ENCODE data around the gene LY6G6D. TPM values are rescaled to one million over a fixed set of nuclear protein-coding genes. Genes with fewer than 3 reads are reported as not detected.

LY6G6D gene
- total and polyA plus RNA-seq, 12 donors, result not detected

DNA sequence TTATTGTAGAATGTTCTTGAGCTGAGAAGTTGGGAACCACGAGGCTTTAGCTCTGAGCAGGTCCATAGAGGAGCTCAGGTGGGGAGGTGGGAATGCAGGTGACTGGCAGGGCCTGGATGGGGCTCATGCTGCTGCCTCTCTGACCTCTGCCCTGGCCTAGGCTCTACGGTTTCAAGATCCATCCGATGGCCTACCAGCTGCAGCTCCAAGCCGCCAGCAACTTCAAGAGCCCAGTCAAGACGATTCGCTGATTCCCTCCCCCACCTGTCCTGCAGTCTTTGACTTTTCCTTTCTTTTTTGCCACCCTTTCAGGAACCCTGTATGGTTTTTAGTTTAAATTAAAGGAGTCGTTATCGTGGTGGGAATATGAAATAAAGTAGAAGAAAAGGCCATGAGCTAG, 45.5 kb upstream of the LY6G6D start, which contains the start of gene LY6G5B:
LY6G5B (plus strand) TSS at position 301 of the 400 bp plus-strand sequence. CDS start 975 bp downstream, outside the sequence.
- ATAC-seq (no peak), DNase-seq (no peak)
- WGBS, 2 donors, result 83 to 85% methylated on average over 8 of the region's 8 CpGs
- no peaks in the 10 kb centered on the region for H3K9me3 ChIP-seq
- H3K27me3 ChIP-seq, result no peaks in the 10 kb centered on the region
- peaks cover 0 to 26% (median 14%) of the 10 kb centered on the region in 9 donors for H3K4me1 ChIP-seq
- intact Hi-C loops (cut with DNase I), result loop anchor here in 3 of 10 donors (5.0 to 10.0 kb wide), 5 partner anchors 127 to 1745 kb away; partner anchors contain the start of genes CFB (in 1 of the 3), CUTA (in 1 of the 3), DDX39B (in 1 of the 3) and PHF1 (in 1 of the 3)
- H3K4me3 ChIP-seq, result no peak within 1 kb of the TSS
- no peak within 1 kb of the TSS for H3K27ac ChIP-seq
- no peak for TF ChIP-seq CTCF (IDR thresholded peaks at IDR 0.05)
- peaks cover 0 to 76% (median 53%) of the 10 kb centered on the region in 9 donors for H3K36me3 ChIP-seq

- 79 to 86% methylated on average over 4 of the region's 4 CpGs for WGBS, 2 donors
- Histone ChIP-seq H3K27me3 (no peaks in the 10 kb centered on the region), H3K36me3 (peaks cover 0 to 42% (median 10%) of the 10 kb centered on the region in 9 donors), H3K9me3 (no peaks in the 10 kb centered on the region), H3K4me3 (no peak overlapping the region), H3K4me1 (peaks cover 5 to 14% (median 12%) of the 10 kb centered on the region in 9 donors), H3K27ac (no peak overlapping the region)
- TF ChIP-seq CTCF (IDR thresholded peaks at IDR 0.05), result no peak
- ATAC-seq, result no peak
- no peak for DNase-seq
- intact Hi-C loops (cut with DNase I), result loop anchor here in 3 of 10 donors (5.0 to 10.0 kb wide), 3 partner anchors 161 to 276 kb away; partner anchors contain the start of gene CFB (in 1 of the 3)
Measured at GRCh38 chr6:31676322-31676903, 38.7 kb upstream of the LY6G6D start.

DNA sequence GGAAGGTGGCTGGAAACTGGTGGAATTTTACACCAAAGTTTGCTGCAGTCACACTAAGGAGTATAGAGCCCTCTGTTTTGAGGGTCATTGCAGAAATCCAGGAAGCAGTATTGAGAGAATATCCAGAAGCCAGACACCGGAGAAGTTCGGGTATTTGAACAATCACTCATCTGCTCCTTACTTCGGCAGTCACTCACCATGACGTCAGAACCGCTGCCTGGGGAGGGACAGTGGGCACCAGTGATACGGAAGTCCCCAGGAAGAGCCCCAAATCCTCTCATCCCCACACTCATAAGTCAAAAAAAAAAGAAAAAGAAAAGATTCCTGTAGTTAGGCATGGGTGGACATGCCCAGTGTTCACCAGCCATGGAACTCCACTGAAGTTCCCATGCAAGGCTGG, 38.2 kb upstream of the LY6G6D start:
- ATAC-seq (no peak), DNase-seq (no peak)
- peaks cover 5 to 18% (median 15%) of the 10 kb centered on the region in 9 donors for H3K4me1 ChIP-seq
- H3K27ac ChIP-seq, result no peak overlapping the region
- intact Hi-C loops (cut with DNase I), result loop anchor here in 3 of 10 donors (5.0 to 10.0 kb wide), 3 partner anchors 160 to 275 kb away; partner anchors contain the start of gene CFB (in 1 of the 3)
- H3K4me3 ChIP-seq, result no peak overlapping the region
- no peaks in the 10 kb centered on the region for H3K9me3 ChIP-seq
- H3K36me3 ChIP-seq, result peaks cover 0 to 37% (median 5%) of the 10 kb centered on the region in 9 donors
- TF ChIP-seq CTCF (IDR thresholded peaks at IDR 0.05), result no peak
- 65 to 69% methylated on average over 6 of the region's 6 CpGs for WGBS, 2 donors
- no peaks in the 10 kb centered on the region for H3K27me3 ChIP-seq

- ATAC-seq (no peak), DNase-seq (no peak)
- intact Hi-C loops (cut with DNase I), result loop anchor here in 3 of 10 donors (5.0 to 10.0 kb wide), 3 partner anchors 159 to 274 kb away; partner anchors contain the start of gene CFB (in 1 of the 3)
- no peak for TF ChIP-seq CTCF (IDR thresholded peaks at IDR 0.05)
- no peak overlapping the region for H3K4me3 ChIP-seq
- H3K4me1 ChIP-seq, result peaks cover 5 to 22% (median 17%) of the 10 kb centered on the region in 9 donors
- H3K9me3 ChIP-seq, result no peaks in the 10 kb centered on the region
- WGBS, 2 donors, result 78% methylated on average over 8 of the region's 8 CpGs
- H3K27me3 ChIP-seq, result no peaks in the 10 kb centered on the region
- no peak overlapping the region for H3K27ac ChIP-seq
- H3K36me3 ChIP-seq, result peaks cover 0 to 27% (median 4%) of the 10 kb centered on the region in 9 donors
Measured at GRCh38 chr6:31677955-31678354, 37.2 kb upstream of the LY6G6D start.

Data from heart right ventricle (tissue), 16 donors.